ENCODE data around the gene HNF4A.
A peak's percentile ranks its signal among the peaks of the same experiment; 100 is the strongest.
"Not testable (repeated sequence)": the region's sequence is repeated elsewhere in the genome, so short reads cannot be mapped to it uniquely, and the experiment has no call there.

Gene HNF4A

GRCh38 chr20:44319839-44320422 is 35.6 kb upstream of the HNF4A start:
- peaks cover 7% of the 10 kb centered on the region for H3K4me1 Mint-ChIP-seq
- peaks cover 4% of the 10 kb centered on the region for H3K27me3 Mint-ChIP-seq (ENCODE audit: low read depth)
- H3K4me3 Mint-ChIP-seq, result no peak overlapping the region

GRCh38 chr20:44324343-44324742 is 31.2 kb upstream of the HNF4A start:
- peaks cover 4% of the 10 kb centered on the region for H3K27me3 Mint-ChIP-seq (ENCODE audit: low read depth)
- H3K4me1 Mint-ChIP-seq, result peaks cover 7% of the 10 kb centered on the region
- no peak overlapping the region for H3K4me3 Mint-ChIP-seq
- TF ChIP-seq CTCF (IDR thresholded peaks at IDR 0.05; ENCODE audit: unreplicated experiment in 3 of 3), result no peak
- no peaks in the 10 kb centered on the region for H3K36me3 Mint-ChIP-seq (ENCODE audit: low read depth)
- H3K9me3 Mint-ChIP-seq, result no peaks in the 10 kb centered on the region
- H3K27ac Mint-ChIP-seq, result peak overlapping the region; percentile 13 to 85 (median 59)

More at GRCh38 chr20:44319839-44320422, 35.6 kb upstream of the HNF4A start:
- H3K9me3 Mint-ChIP-seq, result no peaks in the 10 kb centered on the region
- no peak overlapping the region for H3K27ac Mint-ChIP-seq
- no peaks in the 10 kb centered on the region for H3K36me3 Mint-ChIP-seq (ENCODE audit: low read depth)
- no peak for TF ChIP-seq CTCF (IDR thresholded peaks at IDR 0.05; ENCODE audit: unreplicated experiment in 3 of 3)

GRCh38 chr20:44326391-44327159 is 28.9 kb upstream of the HNF4A start:
- no peak for TF ChIP-seq CTCF (IDR thresholded peaks at IDR 0.05; ENCODE audit: unreplicated experiment in 3 of 3)
- H3K27ac Mint-ChIP-seq, result peak overlapping the region in 1 of 3 experiments; percentile 30
- H3K9me3 Mint-ChIP-seq, result no peaks in the 10 kb centered on the region
- H3K4me1 Mint-ChIP-seq, result peaks cover 13% of the 10 kb centered on the region
- H3K4me3 Mint-ChIP-seq, result no peak overlapping the region
- H3K36me3 Mint-ChIP-seq (ENCODE audit: low read depth), result no peaks in the 10 kb centered on the region
- H3K27me3 Mint-ChIP-seq (ENCODE audit: low read depth), result peaks cover 8% of the 10 kb centered on the region

GRCh38 chr20:44327748-44328147 is 27.8 kb upstream of the HNF4A start:
- not testable (repeated sequence) for H3K4me3 Mint-ChIP-seq; H3K36me3 Mint-ChIP-seq (ENCODE audit: low read depth); H3K27me3 Mint-ChIP-seq (ENCODE audit: low read depth); H3K9me3 Mint-ChIP-seq
- Mint-ChIP-seq H3K27ac (peak overlapping the region in 2 of 3 experiments; percentile 10 to 50), H3K4me1 (peaks cover 13% of the 10 kb centered on the region)

GRCh38 chr20:44328428-44328827 is 27.1 kb upstream of the HNF4A start:
- H3K27ac Mint-ChIP-seq, result peak overlapping the region in 1 of 3 experiments; percentile 10
- TF ChIP-seq CTCF (IDR thresholded peaks at IDR 0.05; ENCODE audit: unreplicated experiment in 3 of 3), result no peak

GRCh38 chr20:44331201-44331600 is 24.3 kb upstream of the HNF4A start:
- H3K36me3 Mint-ChIP-seq (ENCODE audit: low read depth), result no peaks in the 10 kb centered on the region
- H3K27ac Mint-ChIP-seq, result no peak overlapping the region
- peaks cover 9% of the 10 kb centered on the region for H3K27me3 Mint-ChIP-seq (ENCODE audit: low read depth)
- TF ChIP-seq CTCF (IDR thresholded peaks at IDR 0.05; ENCODE audit: unreplicated experiment in 3 of 3), result no peak
- H3K4me3 Mint-ChIP-seq, result no peak overlapping the region
- H3K9me3 Mint-ChIP-seq, result no peaks in the 10 kb centered on the region
- H3K4me1 Mint-ChIP-seq, result peaks cover 13% of the 10 kb centered on the region

More at GRCh38 chr20:44328428-44328827, 27.1 kb upstream of the HNF4A start:
- H3K36me3 Mint-ChIP-seq (ENCODE audit: low read depth), result no peaks in the 10 kb centered on the region
- H3K27me3 Mint-ChIP-seq (ENCODE audit: low read depth), result peaks cover 5% of the 10 kb centered on the region
- peaks cover 13% of the 10 kb centered on the region for H3K4me1 Mint-ChIP-seq
- H3K9me3 Mint-ChIP-seq, result no peaks in the 10 kb centered on the region
- H3K4me3 Mint-ChIP-seq, result no peak overlapping the region
